Measurements from ENCODE around the gene STAMBP.
"Not testable (repeated sequence)": the region's sequence is repeated elsewhere in the genome, so short reads cannot be mapped to it uniquely, and the experiment has no call there.

GRCh38 chr2:73783402-73783801 is 45.4 kb upstream of the STAMBP start:
- TF ChIP-seq CTCF (conservative IDR thresholded peaks at IDR 0.05; ENCODE audit: low read length); EZH2phosphoT487 (IDR thresholded peaks at IDR 0.05; ENCODE audit: borderline replicate concordance): not testable (repeated sequence)

Data from Loucy (cell line).